DND-41 (cell line): ENCODE measurements around the gene INAFM1.

Source experiments
- ATAC-seq: fragments of 200-7000 bp; cut with Tn5 transposase; 3 replicates; pipeline ENCODE4 v1.9.1; 2021; ENCODE audit warnings: low read depth; ENCODE audit not compliant: insufficient read depth
- DNase-seq: peaks from one replicate; pipeline ENCODE4 v3.0.0-alpha.2; 2020
- H2AFZ ChIP-seq: 2 replicates; pipeline ENCODE4 v1.6.0; 2012; ENCODE audit warnings: low read depth, low read length
- H3K27ac ChIP-seq: 2 replicates; pipeline ENCODE4 v1.5.1; 2012; ENCODE audit warnings: low read length, inconsistent platforms
- H3K27me3 ChIP-seq: fragments of 200-600 bp; sonication (generic); 2 replicates; pipeline ENCODE4 v1.6.0; 2012; ENCODE audit warnings: low read length, mild to moderate bottlenecking, inconsistent platforms; ENCODE audit not compliant: insufficient read depth, poor library complexity
- H3K36me3 ChIP-seq: 2 replicates; pipeline ENCODE4 v1.5.1; 2012; ENCODE audit warnings: low read length, inconsistent platforms; ENCODE audit not compliant: insufficient read depth
- H3K4me1 ChIP-seq: 2 replicates; pipeline ENCODE4 v1.5.1; 2012; ENCODE audit warnings: mild to moderate bottlenecking, low read length; ENCODE audit not compliant: insufficient read depth
- H3K4me2 ChIP-seq: 2 replicates; pipeline ENCODE4 v1.6.0; 2012; ENCODE audit warnings: mild to moderate bottlenecking, moderate library complexity, low read length, inconsistent platforms; ENCODE audit not compliant: insufficient read depth
- H3K4me3 ChIP-seq, 2 experiments: fragments of 200-600 bp in 1 of 2; shearing (Covaris generic) in 1 of 2; 2 replicates each; pipeline ENCODE4 v1.5.1; 2012 to 2016; ENCODE audit warnings: inconsistent platforms in 2 of 2, low read length in 2 of 2, mild to moderate bottlenecking in 2 of 2, low read depth in 1 of 2, moderate library complexity in 1 of 2
- H3K79me2 ChIP-seq: 2 replicates; pipeline ENCODE4 v1.6.0; 2012; ENCODE audit warnings: low read length, inconsistent platforms; ENCODE audit not compliant: insufficient read depth
- H3K9ac ChIP-seq: 2 replicates; pipeline ENCODE4 v1.6.0; 2012; ENCODE audit warnings: low read depth, mild to moderate bottlenecking, inconsistent platforms, low read length, moderate library complexity
- H3K9me3 ChIP-seq: 2 replicates; pipeline ENCODE4 v1.5.1; 2012; ENCODE audit warnings: low read length, moderate library complexity, mild to moderate bottlenecking, inconsistent platforms; ENCODE audit not compliant: insufficient read depth, severe bottlenecking
- H4K20me1 ChIP-seq: 2 replicates; pipeline ENCODE4 v1.6.0; 2012; ENCODE audit warnings: low read length; ENCODE audit not compliant: insufficient read depth
- EZH2 ChIP-seq: IDR thresholded peaks from 3 replicates; pipeline ENCODE4 v1.6.1; 2012; ENCODE audit warnings: borderline replicate concordance, low read depth, mild to moderate bottlenecking, moderate library complexity, low read length, inconsistent platforms; ENCODE audit not compliant: severe bottlenecking
- TF ChIP-seq, protein P1 (sequence below): IDR thresholded peaks from 2 replicates; pipeline ENCODE4 v1.5.1; 2012; ENCODE audit warnings: borderline replicate concordance, low read length, moderate library complexity, mild to moderate bottlenecking; ENCODE audit not compliant: poor library complexity, severe bottlenecking; ENCODE audit errors: extremely low read depth

INAFM1 gene

DNA sequence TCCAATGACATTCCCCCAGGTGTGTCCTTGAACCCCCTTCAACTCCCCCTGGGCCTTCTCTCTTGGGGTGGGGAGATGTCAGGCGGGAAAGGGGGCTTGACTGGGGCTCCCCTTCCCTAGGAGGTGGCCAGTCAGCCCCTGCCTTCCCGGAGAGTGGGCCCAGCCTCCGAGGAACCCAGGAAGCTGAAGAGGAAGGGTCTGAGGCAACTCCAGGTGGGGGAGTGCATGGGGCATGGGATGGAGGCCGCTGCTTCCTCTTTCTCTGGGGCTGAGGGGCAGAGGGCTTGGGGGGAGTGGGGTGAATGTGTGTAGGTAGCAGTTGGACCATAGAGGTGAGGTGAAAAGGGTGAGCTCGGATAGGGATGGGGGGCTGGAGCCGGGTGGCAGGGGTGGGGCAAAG is 2.7 kb upstream of the INAFM1 start:
- Histone ChIP-seq H3K79me2 (peaks cover 3% of the 10 kb centered on the region; the same call in 1 of the 2 replicates), H2AFZ (no peak overlapping the region), H3K36me3 (peaks cover 17% of the 10 kb centered on the region), H3K4me3 (no peak overlapping the region), H3K27me3 (no peaks in the 10 kb centered on the region), H4K20me1 (peaks cover 15% of the 10 kb centered on the region), H3K9me3 (no peaks in the 10 kb centered on the region), H3K4me1 (peaks cover 25% of the 10 kb centered on the region), H3K9ac (no peak overlapping the region), H3K27ac (no peak overlapping the region), H3K4me2 (peak overlapping the region; percentile 15; the same call in 1 of the 2 replicates)
- TF ChIP-seq, protein P1, sequence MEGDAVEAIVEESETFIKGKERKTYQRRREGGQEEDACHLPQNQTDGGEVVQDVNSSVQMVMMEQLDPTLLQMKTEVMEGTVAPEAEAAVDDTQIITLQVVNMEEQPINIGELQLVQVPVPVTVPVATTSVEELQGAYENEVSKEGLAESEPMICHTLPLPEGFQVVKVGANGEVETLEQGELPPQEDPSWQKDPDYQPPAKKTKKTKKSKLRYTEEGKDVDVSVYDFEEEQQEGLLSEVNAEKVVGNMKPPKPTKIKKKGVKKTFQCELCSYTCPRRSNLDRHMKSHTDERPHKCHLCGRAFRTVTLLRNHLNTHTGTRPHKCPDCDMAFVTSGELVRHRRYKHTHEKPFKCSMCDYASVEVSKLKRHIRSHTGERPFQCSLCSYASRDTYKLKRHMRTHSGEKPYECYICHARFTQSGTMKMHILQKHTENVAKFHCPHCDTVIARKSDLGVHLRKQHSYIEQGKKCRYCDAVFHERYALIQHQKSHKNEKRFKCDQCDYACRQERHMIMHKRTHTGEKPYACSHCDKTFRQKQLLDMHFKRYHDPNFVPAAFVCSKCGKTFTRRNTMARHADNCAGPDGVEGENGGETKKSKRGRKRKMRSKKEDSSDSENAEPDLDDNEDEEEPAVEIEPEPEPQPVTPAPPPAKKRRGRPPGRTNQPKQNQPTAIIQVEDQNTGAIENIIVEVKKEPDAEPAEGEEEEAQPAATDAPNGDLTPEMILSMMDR: no peak
- no peak for TF ChIP-seq EZH2
- DNase-seq (no peak), ATAC-seq (no peak)

DNA sequence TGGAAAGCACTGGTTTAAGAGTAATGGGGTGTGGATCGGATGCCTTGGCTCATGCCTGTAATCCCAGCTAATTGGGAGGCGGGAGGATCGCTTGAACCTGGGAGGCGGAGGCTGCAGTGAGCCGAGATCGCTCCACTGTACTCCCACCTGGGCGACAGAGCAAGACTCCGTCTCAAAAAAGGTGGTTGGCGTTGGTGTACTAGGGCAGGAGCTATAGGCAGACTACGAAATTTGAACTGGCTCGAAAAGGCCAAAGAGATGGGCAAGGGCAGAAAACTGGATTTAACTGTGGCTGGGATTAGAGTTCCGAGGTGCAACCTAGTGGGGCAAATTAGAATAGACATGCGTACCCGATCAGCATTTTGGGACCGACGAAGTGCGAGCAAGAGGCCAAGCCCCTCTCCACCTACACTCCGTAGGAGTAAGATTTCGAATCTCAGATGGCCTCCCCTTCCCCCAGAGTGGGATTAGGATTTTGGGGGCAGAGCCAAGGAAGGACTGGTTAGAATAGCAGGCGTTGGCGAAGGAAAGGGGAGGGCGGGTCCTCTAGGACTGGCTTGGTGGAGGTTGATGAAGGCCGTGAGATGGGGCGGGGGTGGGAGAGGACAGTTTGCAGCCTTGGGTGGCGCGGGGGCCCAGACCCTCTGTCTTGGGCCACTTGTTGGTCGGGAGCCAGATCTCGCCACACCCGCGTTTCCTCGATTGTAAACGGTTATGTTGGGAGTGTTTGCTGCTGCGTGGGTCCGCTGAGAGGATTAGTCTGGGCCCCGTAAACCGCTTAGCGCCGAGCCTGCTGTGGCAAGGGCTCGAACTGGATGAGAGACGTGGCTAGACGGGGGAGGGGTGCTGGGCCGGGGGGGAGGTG is 2.0 kb upstream of the INAFM1 start:
- peaks cover 15% of the 10 kb centered on the region for H4K20me1 ChIP-seq
- peaks cover 12% of the 10 kb centered on the region; the same call in 1 of the 2 replicates for H3K36me3 ChIP-seq
- H3K79me2 ChIP-seq: peaks cover 3% of the 10 kb centered on the region; the same call in 1 of the 2 replicates
- H3K4me3 ChIP-seq: peak overlapping the region; percentile 53 to 78; a peak in 3 of 4 replicates
- peak overlapping the region; percentile 91 for H3K9ac ChIP-seq
- H3K4me2 ChIP-seq: peak overlapping the region; percentile 89
- peak overlapping the region; percentile 86 for H2AFZ ChIP-seq
- TF ChIP-seq, protein P1: no peak
- TF ChIP-seq EZH2: no peak
- H3K27ac ChIP-seq: peak overlapping the region; percentile 98
- DNase-seq (no peak), ATAC-seq (no peak)
- no peaks in the 10 kb centered on the region for H3K9me3 ChIP-seq
- H3K27me3 ChIP-seq: no peaks in the 10 kb centered on the region
- peaks cover 25% of the 10 kb centered on the region for H3K4me1 ChIP-seq

DNA sequence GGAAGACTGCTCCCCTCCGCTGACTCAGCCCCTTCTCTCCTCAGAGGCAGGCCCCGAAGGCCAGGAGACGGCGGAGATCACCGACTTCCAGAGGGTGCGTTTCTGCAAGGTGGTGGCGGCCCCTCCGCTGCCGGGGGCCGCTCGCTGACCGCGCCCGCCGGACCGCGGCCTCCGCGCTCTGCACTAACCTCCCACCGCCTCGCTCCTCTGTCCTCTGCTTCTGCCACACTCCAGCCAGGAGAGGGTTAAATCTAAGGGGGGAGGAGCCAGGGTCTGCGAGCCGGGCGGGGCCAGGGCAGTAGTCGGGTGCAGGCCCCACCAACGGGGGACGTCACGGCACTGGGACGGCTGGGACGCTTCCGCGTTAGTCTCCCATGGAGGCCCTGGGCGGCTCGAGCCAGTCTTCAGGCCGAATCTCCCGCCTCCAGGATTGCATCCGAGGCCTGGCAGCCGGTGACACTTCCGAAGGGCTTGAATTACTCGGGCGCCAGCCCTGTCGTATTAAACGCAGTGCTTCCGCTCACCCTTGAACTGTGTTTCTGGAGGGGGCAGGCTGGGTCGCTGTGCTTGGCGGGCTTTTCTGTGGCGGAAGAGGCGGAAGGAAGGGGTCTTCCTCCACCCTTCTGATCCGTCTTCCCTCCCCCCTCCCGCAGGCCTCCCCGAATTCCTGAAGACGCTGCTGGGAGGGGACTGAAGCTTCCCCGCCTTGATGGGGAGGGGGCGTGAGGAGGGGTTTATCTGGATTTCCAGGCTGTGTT is 1.2 kb upstream of the INAFM1 start:
- DNase-seq (peak; percentile 93), ATAC-seq (peak; percentile 80)
- peaks cover 15% of the 10 kb centered on the region for H4K20me1 ChIP-seq
- H3K4me1 ChIP-seq: peaks cover 25% of the 10 kb centered on the region
- peak overlapping the region; percentile 89 for H3K4me2 ChIP-seq
- H3K9me3 ChIP-seq: no peaks in the 10 kb centered on the region
- H3K27me3 ChIP-seq: no peaks in the 10 kb centered on the region
- peak overlapping the region; percentile 86 for H2AFZ ChIP-seq
- H3K27ac ChIP-seq: peak overlapping the region; percentile 98
- TF ChIP-seq, protein P1: no peak
- no peak for TF ChIP-seq EZH2
- peak overlapping the region; percentile 53 to 78 for H3K4me3 ChIP-seq
- H3K9ac ChIP-seq: peak overlapping the region; percentile 91
- H3K79me2 ChIP-seq: peaks cover 3% of the 10 kb centered on the region; the same call in 1 of the 2 replicates
- peaks cover 12% of the 10 kb centered on the region; the same call in 1 of the 2 replicates for H3K36me3 ChIP-seq
